Measurements from ENCODE around the gene YY1. TPM values are rescaled to one million over a fixed set of nuclear protein-coding genes. Genes with fewer than 3 reads are reported as not detected.
A peak's percentile ranks its signal among the peaks of the same experiment; 100 is the strongest.

YY1 gene
- total and polyA plus RNA-seq, 2 of the 4 experiments (the other 2 are of a cell fraction), result 21.7 to 29.9 TPM

DNA sequence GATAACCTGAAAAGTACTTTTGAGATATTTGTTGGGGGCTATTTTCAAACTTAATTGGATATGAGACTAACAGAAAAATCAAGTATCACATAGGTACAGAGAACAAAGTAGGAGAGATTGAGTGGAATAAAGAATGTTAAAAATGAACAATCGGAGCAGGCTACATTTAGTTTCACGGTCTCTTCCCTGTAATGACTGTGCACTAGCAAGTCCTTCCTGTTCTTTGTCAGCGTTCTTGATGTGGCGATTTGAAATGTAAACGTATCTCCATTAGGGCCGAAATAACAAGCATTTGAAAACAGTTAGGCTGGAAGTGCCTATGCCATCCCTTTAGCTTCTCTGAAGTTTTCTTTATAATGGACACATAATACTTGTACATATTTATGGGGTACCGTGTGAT lies 36.3 kb downstream of the YY1 start:
- DNase-seq (no peak), ATAC-seq (ENCODE audit: low read depth) (no peak)
- ChIA-PET CTCF (no interaction called here), POLR2A (ENCODE audit: unreplicated experiment) (no interaction called here)
- in situ Hi-C loops (cut with MboI; ENCODE audit: low sequenced_read_pairs) (no loop called here), dilution Hi-C loops (cut with HindIII; ENCODE audit: low sequenced_read_pairs, unreplicated experiment) (no loop called here), intact Hi-C loops (cut with micrococcal nuclease) (no loop called here)
- H3K9me3 ChIP-seq (ENCODE audit: control insufficient read depth, insufficient read depth, low read length), result no peaks in the 10 kb centered on the region
- no peaks in the 10 kb centered on the region for H3K27me3 ChIP-seq (ENCODE audit: control insufficient read depth, insufficient read depth, low read length)
- no peak overlapping the region for H3K27ac ChIP-seq (ENCODE audit: insufficient read depth, low read length)
- no peak overlapping the region for H3K9ac ChIP-seq (ENCODE audit: low read depth, low read length)
- H3K14ac ChIP-seq (replicated peaks; ENCODE audit: low read depth, low read length), result no peak overlapping the region
- H3K9me1 ChIP-seq (ENCODE audit: insufficient read depth, low read length), result peaks cover 26% of the 10 kb centered on the region
- peak overlapping the region; percentile 7; the same call in 1 of the 2 replicates for H3K4me2 ChIP-seq (ENCODE audit: low read depth, low read length)
- whole genome bisulfite sequencing, 2 experiments (ENCODE audit: extremely low coverage in 2 of 2, insufficient read length in 1 of 2), result 60% methylated on average over 2 of the region's 7 CpGs; no CpG with 5 or more reads in 1 of the 2 experiments
- no peak overlapping the region for H2AFZ ChIP-seq (replicated peaks; ENCODE audit: low read length, poor library complexity)
- no peak overlapping the region for H2AK9ac ChIP-seq (replicated peaks; ENCODE audit: low read depth, low read length, poor library complexity)
- no peak overlapping the region for H3K4ac ChIP-seq (ENCODE audit: low read depth, low read length)
- no peak overlapping the region for H2BK120ac ChIP-seq (ENCODE audit: low read depth, low read length)
- peaks cover 16% of the 10 kb centered on the region for H3K36me3 ChIP-seq (ENCODE audit: control insufficient read depth, insufficient read depth, low read length)
- H3K18ac ChIP-seq (ENCODE audit: low read depth, low read length), result no peak overlapping the region
- no peak overlapping the region for H2BK20ac ChIP-seq (ENCODE audit: low read depth, low read length)
- BruUV-seq (replicated peaks), result no TSS peak
- no peak overlapping the region for H2AK5ac ChIP-seq (ENCODE audit: low read depth, low read length)
- H2BK15ac ChIP-seq (ENCODE audit: low read depth, low read length), result no peak overlapping the region
- H4K5ac ChIP-seq (ENCODE audit: low read depth, low read length), result no peak overlapping the region
- 0 out of 2 replicates have a peak overlapping the region, but pooled peaks have one; percentile 31 for H3K23ac ChIP-seq (ENCODE audit: low read depth, low read length)
- no peak overlapping the region for H3K56ac ChIP-seq (ENCODE audit: extremely low read depth, insufficient read depth, low read length)
- TF ChIP-seq SMC3 (IDR thresholded peaks at IDR 0.05; ENCODE audit: low read depth, low read length), result no peak
- TF ChIP-seq CHD1 (IDR thresholded peaks at IDR 0.05; ENCODE audit: low read depth, low read length), result no peak
- no peak for TF ChIP-seq MAZ (IDR thresholded peaks at IDR 0.05; ENCODE audit: borderline replicate concordance, low read depth, low read length)
- TF ChIP-seq MAFK (IDR thresholded peaks at IDR 0.05; ENCODE audit: low read depth, low read length), result no peak
- TF ChIP-seq USF2 (IDR thresholded peaks at IDR 0.05; ENCODE audit: low read depth, low read length), result no peak
- TF ChIP-seq BHLHE40 (IDR thresholded peaks at IDR 0.05; ENCODE audit: low read depth, low read length), result no peak
- no peak for TF ChIP-seq FOS (IDR thresholded peaks at IDR 0.05; ENCODE audit: low read depth, low read length)
- TF ChIP-seq, protein P1, sequence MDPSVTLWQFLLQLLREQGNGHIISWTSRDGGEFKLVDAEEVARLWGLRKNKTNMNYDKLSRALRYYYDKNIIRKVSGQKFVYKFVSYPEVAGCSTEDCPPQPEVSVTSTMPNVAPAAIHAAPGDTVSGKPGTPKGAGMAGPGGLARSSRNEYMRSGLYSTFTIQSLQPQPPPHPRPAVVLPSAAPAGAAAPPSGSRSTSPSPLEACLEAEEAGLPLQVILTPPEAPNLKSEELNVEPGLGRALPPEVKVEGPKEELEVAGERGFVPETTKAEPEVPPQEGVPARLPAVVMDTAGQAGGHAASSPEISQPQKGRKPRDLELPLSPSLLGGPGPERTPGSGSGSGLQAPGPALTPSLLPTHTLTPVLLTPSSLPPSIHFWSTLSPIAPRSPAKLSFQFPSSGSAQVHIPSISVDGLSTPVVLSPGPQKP (IDR thresholded peaks at IDR 0.05; ENCODE audit: borderline replicate concordance, low read depth, low read length), result no peak
- TF ChIP-seq RCOR1 (IDR thresholded peaks at IDR 0.05; ENCODE audit: insufficient replicate concordance, low read length), result no peak
- TF ChIP-seq CEBPB (IDR thresholded peaks at IDR 0.05; ENCODE audit: low read depth, low read length), result no peak
- no peak overlapping the region for H4K8ac ChIP-seq (ENCODE audit: low read depth in 2 of 2, low read length in 2 of 2)
- no peak overlapping the region for H3K4me3 ChIP-seq (ENCODE audit: insufficient read depth, low read depth, low read length)
- peaks cover 11% of the 10 kb centered on the region for H3K4me1 ChIP-seq (ENCODE audit: control insufficient read depth, insufficient read depth, low read length)
- H3K79me1 ChIP-seq (ENCODE audit: low read depth in 1 of 2, low read length in 2 of 2), result peaks cover 44 to 74% of the 10 kb centered on the region in 2 experiments
- H2BK5ac ChIP-seq (ENCODE audit: low read depth, low read length, poor library complexity, severe bottlenecking), result no peak overlapping the region
- peaks cover 65% of the 10 kb centered on the region for H4K20me1 ChIP-seq (ENCODE audit: insufficient read depth, low read length)
- H4K91ac ChIP-seq (ENCODE audit: insufficient read depth, low read depth, low read length), result no peak overlapping the region
